ENCODE results near the gene MARCKS.
"Not testable (repeated sequence)": the region's sequence is repeated elsewhere in the genome, so short reads cannot be mapped to it uniquely, and the experiment has no call there.

Gene MARCKS

DNA sequence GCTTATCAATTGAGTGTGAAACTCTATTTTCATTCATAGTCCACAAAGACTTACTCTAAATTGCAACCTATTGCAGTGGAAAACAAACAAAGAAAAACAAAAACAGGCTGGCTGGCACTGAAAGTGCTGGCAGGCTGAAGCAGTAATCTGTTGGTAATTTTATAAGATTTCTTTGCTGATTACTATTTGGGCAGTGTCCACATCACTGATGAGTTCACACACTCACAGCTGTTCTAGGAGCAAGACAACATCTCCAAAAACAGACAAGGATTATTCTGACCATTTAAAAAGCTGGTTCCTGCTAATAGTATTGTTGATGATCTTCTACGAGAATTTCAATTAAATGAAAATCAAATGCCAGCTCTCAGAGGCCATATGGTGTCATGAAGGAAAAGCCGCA, 26.9 kb downstream of the MARCKS start:
- no peak overlapping the region for H3K9ac ChIP-seq (ENCODE audit: low read depth, low read length)
- no peaks in the 10 kb centered on the region for H3K9me3 ChIP-seq (ENCODE audit: control insufficient read depth, insufficient read depth, low read length)
- no peaks in the 10 kb centered on the region for H3K4me1 ChIP-seq (ENCODE audit: insufficient read depth, low read length)
- H3K36me3 ChIP-seq (ENCODE audit: insufficient read depth, low read length), result no peaks in the 10 kb centered on the region

DNA sequence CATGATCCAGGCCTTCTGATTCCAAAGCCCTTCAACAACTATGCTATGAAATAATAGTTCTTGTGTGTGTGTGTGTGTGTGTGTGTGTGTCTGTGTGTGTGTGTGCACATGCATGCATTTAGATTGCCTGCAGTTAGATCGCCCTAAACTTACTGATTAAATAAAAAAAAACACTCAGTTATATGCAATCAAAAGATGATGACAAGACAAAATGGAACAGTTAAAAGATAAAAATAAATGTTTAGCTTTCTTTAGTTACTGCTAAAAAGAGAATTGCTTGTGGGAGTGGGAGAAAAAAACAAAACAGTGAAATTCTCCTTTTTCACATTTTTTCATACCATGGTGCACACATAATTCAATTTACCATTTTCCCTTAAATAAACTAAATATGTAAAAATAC, 29.4 kb downstream of the MARCKS start:
- H3K36me3 ChIP-seq (ENCODE audit: insufficient read depth, low read length), result no peaks in the 10 kb centered on the region
- H3K9ac ChIP-seq (ENCODE audit: low read depth, low read length), result no peak overlapping the region
- H3K4me1 ChIP-seq (ENCODE audit: insufficient read depth, low read length), result no peaks in the 10 kb centered on the region
- H3K9me3 ChIP-seq (ENCODE audit: control insufficient read depth, insufficient read depth, low read length), result no peaks in the 10 kb centered on the region

DNA sequence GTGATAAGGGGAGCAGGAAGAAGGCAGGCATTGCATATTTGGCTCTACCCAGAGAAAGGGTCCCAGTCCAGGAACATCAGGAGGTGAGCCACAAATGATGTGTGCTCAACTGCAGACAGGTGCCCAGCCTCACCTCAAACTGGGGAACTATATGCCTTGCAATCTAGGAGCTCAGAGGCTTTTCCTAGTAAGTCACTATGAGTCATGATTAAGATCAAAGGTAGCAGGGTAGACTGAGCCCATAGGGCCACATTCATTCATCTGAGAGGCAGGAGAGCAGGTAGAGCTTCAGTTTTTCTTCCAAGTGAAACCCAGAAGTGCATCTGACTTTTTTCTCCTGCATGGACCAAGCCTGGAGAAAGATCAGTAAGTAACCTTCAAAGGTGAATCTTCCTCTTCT, 31.3 kb downstream of the MARCKS start:
- Histone ChIP-seq H3K36me3 (ENCODE audit: insufficient read depth, low read length) (no peaks in the 10 kb centered on the region), H3K9me3 (ENCODE audit: control insufficient read depth, insufficient read depth, low read length) (no peaks in the 10 kb centered on the region), H3K9ac (ENCODE audit: low read depth, low read length) (no peak overlapping the region), H3K4me1 (ENCODE audit: insufficient read depth, low read length) (no peaks in the 10 kb centered on the region; the same call in 1 of the 2 replicates)

DNA sequence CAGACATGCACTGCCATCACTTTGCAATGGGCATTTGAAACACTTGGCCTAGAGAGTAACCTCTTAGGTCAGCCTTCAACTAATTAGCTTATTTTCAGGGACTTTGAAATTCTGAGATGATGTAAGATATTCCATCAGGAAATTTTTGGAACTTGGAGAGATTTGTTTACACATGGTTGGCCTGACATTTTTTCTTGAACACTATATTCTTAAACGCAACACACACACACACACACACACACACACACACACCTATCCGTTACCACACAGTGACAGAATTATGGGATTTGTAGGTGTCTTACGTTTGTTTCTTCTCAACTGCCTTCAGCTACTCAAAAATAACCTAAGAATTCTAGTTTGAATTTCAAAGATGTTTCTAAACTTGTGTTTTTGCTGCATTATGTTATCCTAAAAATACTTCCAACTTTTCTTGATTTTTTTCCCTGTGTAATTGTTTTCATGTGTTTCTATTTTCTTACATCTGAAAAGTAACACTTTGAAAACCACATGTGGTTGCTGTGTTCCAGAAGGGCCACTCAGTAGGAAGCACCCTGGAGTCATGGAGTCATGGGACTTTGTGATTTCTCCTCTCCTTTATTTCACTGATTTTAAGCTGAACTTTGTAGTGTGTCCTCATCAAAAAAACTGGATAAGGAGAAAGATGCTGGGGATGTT, 31.9 kb downstream of the MARCKS start:
- no peaks in the 10 kb centered on the region; the same call in 1 of the 2 replicates for H3K4me1 ChIP-seq (ENCODE audit: insufficient read depth, low read length)
- no peaks in the 10 kb centered on the region for H3K9me3 ChIP-seq (ENCODE audit: control insufficient read depth, insufficient read depth, low read length)
- no peak overlapping the region for H3K9ac ChIP-seq (ENCODE audit: low read depth, low read length)
- H3K36me3 ChIP-seq (ENCODE audit: insufficient read depth, low read length), result no peaks in the 10 kb centered on the region

DNA sequence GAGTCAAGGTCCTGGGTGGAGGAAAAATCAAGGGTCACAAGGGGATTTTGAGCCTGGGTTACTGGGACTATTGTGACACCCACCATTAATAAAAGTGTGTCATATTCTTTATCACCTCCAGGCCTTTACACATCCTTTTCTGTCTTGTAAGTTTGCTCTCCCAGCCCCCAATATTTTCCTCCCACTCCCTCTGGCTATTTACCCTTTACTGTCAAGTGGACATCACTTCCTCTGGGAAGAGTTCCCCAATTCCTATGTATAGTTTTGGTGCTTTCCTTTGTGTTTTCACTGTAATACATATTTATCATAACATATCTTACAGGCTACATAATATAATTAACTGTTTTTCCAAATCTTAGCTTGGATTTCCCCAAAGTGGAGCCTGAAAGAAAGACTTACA, 36.3 kb downstream of the MARCKS start:
- Histone ChIP-seq H3K9me3 (ENCODE audit: control insufficient read depth, insufficient read depth, low read length) (no peaks in the 10 kb centered on the region), H3K36me3 (ENCODE audit: insufficient read depth, low read length) (no peaks in the 10 kb centered on the region), H3K4me1 (ENCODE audit: insufficient read depth, low read length) (no peaks in the 10 kb centered on the region; the same call in 1 of the 2 replicates)

DNA sequence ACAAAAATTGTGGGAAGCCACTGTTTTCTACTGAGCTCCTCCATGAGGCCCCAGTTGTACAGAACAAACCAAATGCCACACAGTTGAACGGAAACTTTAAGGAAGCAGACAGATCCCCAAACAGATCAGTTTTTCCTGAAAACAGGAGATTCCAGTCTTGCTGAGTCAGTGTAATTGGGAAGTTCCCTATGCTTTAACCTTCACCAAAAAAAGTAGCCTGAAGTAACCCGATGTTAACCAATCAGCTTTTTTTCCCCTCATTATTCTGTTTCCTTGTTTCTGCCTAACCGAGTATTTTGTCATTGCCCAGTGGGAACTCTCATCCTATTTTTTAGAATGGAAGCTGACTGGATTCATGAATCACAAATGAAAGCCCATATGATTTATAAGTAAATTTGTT, 36.7 kb downstream of the MARCKS start:
- Histone ChIP-seq H3K9ac (ENCODE audit: low read depth, low read length) (no peak overlapping the region), H3K4me1 (ENCODE audit: insufficient read depth, low read length) (no peaks in the 10 kb centered on the region; the same call in 1 of the 2 replicates), H3K9me3 (ENCODE audit: control insufficient read depth, insufficient read depth, low read length) (no peaks in the 10 kb centered on the region), H3K36me3 (ENCODE audit: insufficient read depth, low read length) (no peaks in the 10 kb centered on the region)

More for the DNA sequence above, 36.3 kb downstream of the MARCKS start:
- H3K9ac ChIP-seq (ENCODE audit: low read depth, low read length), result no peak overlapping the region

DNA sequence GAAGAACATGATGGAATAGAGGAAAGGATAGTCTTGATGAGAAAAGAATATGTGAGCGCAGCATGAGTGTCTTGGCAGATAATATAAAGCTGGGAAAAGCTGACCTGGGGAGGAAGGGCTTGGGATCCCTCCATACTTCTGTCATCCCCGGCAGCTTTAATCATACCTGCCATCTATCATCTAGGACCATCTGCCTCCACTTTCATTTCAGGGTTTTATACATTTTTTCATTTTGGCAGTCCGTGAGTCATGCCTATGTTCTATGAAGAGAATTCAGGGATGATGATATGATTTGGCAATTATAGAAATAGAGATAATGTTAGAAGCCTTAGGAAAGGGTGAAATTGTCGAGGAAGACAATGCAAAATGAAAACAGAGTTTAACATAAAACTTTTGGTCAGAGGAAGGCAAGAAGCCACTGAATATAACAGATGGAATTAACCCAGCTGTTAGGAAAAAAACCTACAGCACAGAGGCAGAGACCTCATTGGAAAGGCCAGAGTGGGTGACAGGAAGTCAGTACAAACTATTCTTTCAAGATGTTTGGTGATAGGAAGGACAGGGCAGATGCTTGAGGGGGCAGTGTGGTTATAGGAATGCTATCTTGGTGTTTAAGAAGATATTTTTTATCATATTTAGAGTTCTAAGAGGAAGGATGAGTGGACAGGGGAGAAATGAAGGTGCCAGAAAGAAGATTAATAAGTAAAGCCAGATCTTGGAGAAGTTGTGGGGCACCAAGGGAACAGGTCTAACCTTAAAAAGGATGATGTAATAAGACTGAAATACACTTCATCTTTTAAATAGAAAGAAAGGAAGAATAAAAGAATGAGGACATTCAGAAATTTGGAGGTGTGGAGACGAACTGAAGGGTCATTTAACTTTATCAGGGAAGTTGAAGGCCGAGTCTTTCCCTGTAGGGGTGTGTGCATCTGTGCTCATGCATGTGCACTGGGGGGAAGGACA, 37.8 kb downstream of the MARCKS start:
- Histone ChIP-seq H3K36me3 (ENCODE audit: insufficient read depth, low read length) (no peaks in the 10 kb centered on the region), H3K9me3 (ENCODE audit: control insufficient read depth, insufficient read depth, low read length) (no peaks in the 10 kb centered on the region), H3K9ac (ENCODE audit: low read depth, low read length) (no peak overlapping the region), H3K4me1 (ENCODE audit: insufficient read depth, low read length) (no peaks in the 10 kb centered on the region; the same call in 1 of the 2 replicates)

DNA sequence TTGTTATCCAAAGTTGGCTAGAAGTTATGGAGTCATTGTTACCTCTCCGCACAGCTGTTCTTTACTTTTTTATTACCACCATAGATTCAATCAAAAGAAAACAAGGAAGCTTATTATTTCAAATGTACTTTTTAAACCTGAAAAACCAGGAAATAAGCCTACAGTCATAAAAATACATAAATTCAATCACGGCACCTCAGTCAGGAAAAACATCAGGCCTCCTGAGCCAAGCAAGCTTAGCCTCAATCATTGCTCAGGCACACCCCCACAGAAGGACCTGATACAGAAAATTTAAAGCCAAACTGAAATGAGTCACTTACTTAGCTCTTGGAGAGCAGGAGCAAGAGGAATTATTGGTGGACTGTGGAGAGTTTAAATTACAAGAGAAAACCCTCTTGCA, 44.3 kb downstream of the MARCKS start:
- Histone ChIP-seq H3K9me3 (ENCODE audit: control insufficient read depth, insufficient read depth, low read length) (no peaks in the 10 kb centered on the region), H3K36me3 (ENCODE audit: insufficient read depth, low read length) (no peaks in the 10 kb centered on the region), H3K4me1 (ENCODE audit: insufficient read depth, low read length) (no peaks in the 10 kb centered on the region), H3K9ac (ENCODE audit: low read depth, low read length) (no peak overlapping the region)

DNA sequence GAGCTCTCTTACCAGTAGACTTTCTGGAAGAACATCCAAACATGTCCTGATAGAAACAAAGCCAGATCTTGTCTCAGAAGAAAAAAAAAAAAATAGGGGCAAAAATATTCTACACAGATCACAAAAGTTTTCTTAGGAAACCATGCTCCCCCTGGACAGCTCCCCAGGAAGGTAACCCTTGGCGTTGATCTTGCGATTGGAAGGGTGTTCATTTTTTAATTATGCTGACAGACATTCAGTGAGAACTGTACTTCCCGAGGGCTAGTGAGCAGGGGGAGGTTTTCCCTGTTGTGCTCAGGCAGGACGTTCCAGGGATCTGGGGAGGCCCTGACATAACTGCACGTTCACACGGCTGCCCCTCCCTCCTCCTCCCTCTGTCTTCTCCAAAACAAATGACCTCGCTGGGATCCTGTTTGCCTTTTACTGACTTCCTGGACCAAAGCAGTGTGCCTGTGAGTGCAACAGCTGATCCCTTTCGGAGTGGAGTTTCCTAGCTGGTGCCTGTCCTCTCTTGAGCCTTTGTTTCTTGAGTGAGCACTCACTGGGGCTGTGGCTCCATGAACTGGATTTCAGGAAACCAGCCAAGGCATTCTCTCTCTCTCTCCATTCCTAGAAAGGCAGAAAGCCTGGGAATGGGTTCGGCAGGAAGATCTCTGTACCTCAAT, 46.7 kb downstream of the MARCKS start:
- H3K9ac ChIP-seq (ENCODE audit: low read depth, low read length), result no peak overlapping the region
- no peaks in the 10 kb centered on the region for H3K4me1 ChIP-seq (ENCODE audit: insufficient read depth, low read length)
- H3K9me3 ChIP-seq (ENCODE audit: control insufficient read depth, insufficient read depth, low read length), result no peaks in the 10 kb centered on the region
- no peaks in the 10 kb centered on the region for H3K36me3 ChIP-seq (ENCODE audit: insufficient read depth, low read length)

DNA sequence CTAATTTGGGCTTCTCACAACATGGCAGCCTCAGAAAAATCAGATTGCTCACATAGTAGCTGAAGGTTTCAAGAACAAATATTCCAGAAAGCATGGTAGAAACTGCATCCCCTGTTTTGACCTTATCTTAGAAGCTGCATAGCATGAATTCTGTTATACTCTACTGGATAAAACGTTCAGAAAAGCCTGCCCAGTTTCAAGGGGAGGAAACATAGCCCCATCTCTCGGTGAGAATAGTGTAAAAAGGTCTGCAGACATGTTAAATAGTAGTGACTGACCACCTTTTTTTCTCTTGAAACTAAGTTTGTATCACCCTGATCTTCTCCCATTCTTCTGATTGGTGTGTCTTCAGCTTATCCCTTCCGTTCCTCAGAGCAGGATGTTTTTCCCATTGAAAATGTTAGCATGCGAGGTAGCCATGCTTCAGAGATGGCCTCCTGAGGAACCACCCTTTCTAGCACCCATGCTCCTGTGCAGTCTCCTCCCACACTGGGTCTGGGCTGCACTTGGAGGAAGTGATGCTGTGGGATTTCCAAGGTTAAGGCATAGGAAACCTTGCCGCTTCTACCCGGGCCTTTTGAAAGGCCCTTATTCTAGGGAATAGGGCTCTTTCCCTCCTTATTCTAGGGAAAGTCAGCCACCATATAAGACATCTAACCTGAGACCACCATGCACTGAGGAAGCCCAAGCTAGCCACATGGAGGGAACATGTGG, 50.1 kb downstream of the MARCKS start:
- Histone ChIP-seq H3K9me3 (ENCODE audit: control insufficient read depth, insufficient read depth, low read length) (no peaks in the 10 kb centered on the region), H3K4me1 (ENCODE audit: insufficient read depth, low read length) (no peaks in the 10 kb centered on the region), H3K36me3 (ENCODE audit: insufficient read depth, low read length) (no peaks in the 10 kb centered on the region), H3K9ac (ENCODE audit: low read depth, low read length) (no peak overlapping the region)

DNA sequence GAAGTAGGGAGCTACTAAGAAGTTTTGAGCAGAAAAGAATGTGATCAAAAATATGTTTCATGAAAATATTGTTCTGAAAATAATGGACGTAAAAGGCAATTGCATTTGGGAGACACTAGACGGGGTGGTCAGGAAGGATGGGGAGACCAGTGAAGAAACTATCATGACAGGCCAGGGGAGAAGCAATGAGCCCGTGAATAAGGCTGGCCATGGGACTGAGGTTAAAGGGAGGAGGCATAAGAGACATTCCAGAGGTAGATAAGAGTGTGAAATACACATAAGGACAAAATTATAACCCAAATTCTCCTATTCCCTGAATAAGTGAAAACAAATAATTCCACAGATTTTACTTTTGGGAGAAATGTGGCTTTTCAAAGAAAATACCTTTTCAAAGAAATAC, 51.7 kb downstream of the MARCKS start:
- H3K9me3 ChIP-seq (ENCODE audit: control insufficient read depth, insufficient read depth, low read length), result no peaks in the 10 kb centered on the region
- no peak overlapping the region for H3K9ac ChIP-seq (ENCODE audit: low read depth, low read length)
- no peaks in the 10 kb centered on the region for H3K36me3 ChIP-seq (ENCODE audit: insufficient read depth, low read length)
- no peaks in the 10 kb centered on the region for H3K4me1 ChIP-seq (ENCODE audit: insufficient read depth, low read length)

DNA sequence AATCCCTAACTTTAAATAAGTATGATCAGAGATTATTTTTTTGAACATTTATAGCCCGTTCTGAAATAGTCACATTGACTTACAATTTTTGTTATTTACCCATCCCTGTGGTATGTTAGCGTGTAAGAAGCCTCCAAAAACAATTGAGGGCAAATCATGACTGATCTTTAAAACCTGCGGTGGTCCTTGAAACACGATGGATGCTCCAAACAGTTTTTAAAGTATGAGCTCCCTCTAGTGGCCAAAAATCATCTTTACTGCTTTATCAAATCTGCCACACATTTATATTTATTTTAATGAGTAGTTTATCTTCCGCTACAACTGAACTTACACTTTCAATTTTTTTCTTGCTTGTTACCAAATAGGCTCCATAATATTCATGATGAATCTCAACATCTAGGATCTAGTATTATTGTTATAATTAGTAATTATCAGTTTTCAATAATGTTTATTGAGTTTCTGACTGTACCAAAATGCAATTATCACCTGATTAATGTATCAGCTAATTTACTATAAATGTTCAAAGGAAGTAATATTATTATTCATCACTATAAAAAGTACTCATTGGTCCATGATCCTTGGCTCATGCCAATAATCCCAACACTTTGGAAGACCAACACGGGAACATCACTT, 52.2 kb downstream of the MARCKS start:
- Histone ChIP-seq H3K9ac (ENCODE audit: low read depth, low read length) (no peak overlapping the region), H3K9me3 (ENCODE audit: control insufficient read depth, insufficient read depth, low read length) (no peaks in the 10 kb centered on the region), H3K36me3 (ENCODE audit: insufficient read depth, low read length) (no peaks in the 10 kb centered on the region), H3K4me1 (ENCODE audit: insufficient read depth, low read length) (no peaks in the 10 kb centered on the region)

DNA sequence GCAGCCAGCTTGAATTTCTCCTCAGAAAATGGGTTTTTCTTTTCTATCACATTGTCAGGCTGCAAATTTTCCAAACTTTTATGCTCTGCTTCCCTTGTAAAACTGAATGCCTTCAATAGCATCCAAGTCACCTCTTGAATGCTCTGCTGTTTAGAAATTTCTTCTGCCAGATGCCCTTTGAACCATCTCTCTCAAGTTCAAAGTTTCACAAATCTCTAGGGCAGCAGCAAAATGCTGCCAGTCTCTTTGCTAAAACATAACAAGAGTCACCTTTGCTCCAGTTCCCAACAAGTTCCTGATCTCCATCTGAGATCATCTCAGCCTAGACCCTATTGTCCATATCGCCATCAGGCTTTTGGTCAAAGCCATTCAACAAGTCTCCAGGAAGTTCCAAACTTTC, 53.1 kb downstream of the MARCKS start:
- H3K9ac ChIP-seq (ENCODE audit: low read depth, low read length), result not testable (repeated sequence)

More for the DNA sequence above, 53.1 kb downstream of the MARCKS start:
- not testable (repeated sequence) for H3K4me1 ChIP-seq (ENCODE audit: insufficient read depth, low read length); H3K36me3 ChIP-seq (ENCODE audit: insufficient read depth, low read length); H3K9me3 ChIP-seq (ENCODE audit: control insufficient read depth, insufficient read depth, low read length)
